Adrenal gland (tissue), 5 donors: ENCODE results near the gene RFX8.

Experiments
- POLR2A ChIP-seq, 2 donors: fragments of 450-650 bp; IDR thresholded peaks; one replicate each; pipeline ENCODE4 v1.6.1; 2017; ENCODE audit warnings: antibody characterized with exemption in 2 of 2, mild to moderate bottlenecking in 2 of 2, moderate library complexity in 1 of 2
- TF ChIP-seq, protein P1 (sequence below), 6 experiments: fragments of 450-650 bp in 4 of 6; fragments of 200-600 bp in 2 of 6; sonication (generic) in 1 of 6; IDR thresholded peaks; 1 replicate in 5 of 6; 2 replicates in 1 of 6; pipeline versions ENCODE4 v1.5.1 to v1.8.0; 2016 to 2021; ENCODE audit warnings: antibody characterized with exemption in 6 of 6, mild to moderate bottlenecking in 2 of 6, moderate library complexity in 1 of 6
- donor health status: DM: no; HTN: no; CAD: no.

DNA sequence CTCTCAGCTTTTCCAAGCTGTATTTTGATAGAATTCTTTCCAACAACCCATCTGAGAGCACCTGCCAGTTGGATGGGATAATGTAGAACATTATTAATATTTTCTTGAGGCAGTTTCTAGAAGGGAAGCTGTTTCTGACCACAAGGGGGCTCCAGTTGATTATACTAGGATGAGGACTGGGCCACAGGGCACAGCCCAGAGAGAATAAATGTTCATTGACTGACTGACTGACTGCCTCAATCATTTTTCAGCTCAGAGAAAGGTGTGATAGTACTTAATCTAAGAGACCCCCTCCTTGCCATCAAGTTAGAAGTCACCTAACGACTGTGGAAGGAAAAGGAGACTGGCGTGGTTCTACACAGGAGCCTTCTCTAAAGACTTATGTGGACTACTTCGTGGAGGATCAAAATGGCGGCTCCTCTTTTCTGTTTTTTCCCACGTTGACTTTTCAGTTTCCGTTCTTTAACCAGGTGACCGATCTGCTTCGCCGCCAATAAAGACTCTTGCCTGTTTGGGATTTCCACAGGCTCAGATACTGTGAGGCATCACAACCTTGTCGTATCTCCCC lies 55.7 kb downstream of the RFX8 start:
- TF ChIP-seq, protein P1, sequence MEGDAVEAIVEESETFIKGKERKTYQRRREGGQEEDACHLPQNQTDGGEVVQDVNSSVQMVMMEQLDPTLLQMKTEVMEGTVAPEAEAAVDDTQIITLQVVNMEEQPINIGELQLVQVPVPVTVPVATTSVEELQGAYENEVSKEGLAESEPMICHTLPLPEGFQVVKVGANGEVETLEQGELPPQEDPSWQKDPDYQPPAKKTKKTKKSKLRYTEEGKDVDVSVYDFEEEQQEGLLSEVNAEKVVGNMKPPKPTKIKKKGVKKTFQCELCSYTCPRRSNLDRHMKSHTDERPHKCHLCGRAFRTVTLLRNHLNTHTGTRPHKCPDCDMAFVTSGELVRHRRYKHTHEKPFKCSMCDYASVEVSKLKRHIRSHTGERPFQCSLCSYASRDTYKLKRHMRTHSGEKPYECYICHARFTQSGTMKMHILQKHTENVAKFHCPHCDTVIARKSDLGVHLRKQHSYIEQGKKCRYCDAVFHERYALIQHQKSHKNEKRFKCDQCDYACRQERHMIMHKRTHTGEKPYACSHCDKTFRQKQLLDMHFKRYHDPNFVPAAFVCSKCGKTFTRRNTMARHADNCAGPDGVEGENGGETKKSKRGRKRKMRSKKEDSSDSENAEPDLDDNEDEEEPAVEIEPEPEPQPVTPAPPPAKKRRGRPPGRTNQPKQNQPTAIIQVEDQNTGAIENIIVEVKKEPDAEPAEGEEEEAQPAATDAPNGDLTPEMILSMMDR (IDR thresholded peaks at IDR 0.05): peak; percentile 48 to 69 (median 64)
- TF ChIP-seq POLR2A (IDR thresholded peaks at IDR 0.05): no peak
